Neuronal stem cell (in vitro differentiated cells): ENCODE measurements around the gene NRIP1.

Source experiments
- DNase-seq: peaks from one replicate; pipeline ENCODE4 v3.0.0-alpha.2; 2013; ENCODE audit warnings: low spot score
- H2AFZ ChIP-seq: one replicate; pipeline ENCODE4 v1.6.1; 2013; ENCODE audit warnings: mild to moderate bottlenecking, low read length, inconsistent platforms
- H2AK5ac ChIP-seq: 2 replicates; pipeline ENCODE4 v1.6.1; 2013; ENCODE audit warnings: low read depth, mild to moderate bottlenecking, inconsistent platforms, low read length, moderate library complexity, mixed read lengths
- H2BK120ac ChIP-seq: 2 replicates; pipeline ENCODE4 v1.6.1; 2013; ENCODE audit warnings: low read depth, mild to moderate bottlenecking, inconsistent platforms, low read length, moderate library complexity, mixed read lengths
- H2BK12ac ChIP-seq: one replicate; pipeline ENCODE4 v1.6.1; 2013; ENCODE audit warnings: low read length, inconsistent platforms
- H2BK15ac ChIP-seq: 2 replicates; pipeline ENCODE4 v1.6.1; 2013; ENCODE audit warnings: mild to moderate bottlenecking, low read length, inconsistent platforms, mixed read lengths
- H2BK5ac ChIP-seq: one replicate; pipeline ENCODE4 v1.6.1; 2013; ENCODE audit warnings: inconsistent platforms, mild to moderate bottlenecking, low read length, moderate library complexity
- H3K14ac ChIP-seq: one replicate; pipeline ENCODE4 v1.6.1; 2013; ENCODE audit warnings: low read length, inconsistent platforms
- H3K18ac ChIP-seq: 2 replicates; pipeline ENCODE4 v1.6.1; 2013; ENCODE audit warnings: low read length, inconsistent platforms
- H3K23ac ChIP-seq: 2 replicates; pipeline ENCODE4 v1.6.1; 2013; ENCODE audit warnings: low read depth, mild to moderate bottlenecking, mixed read lengths, low read length, inconsistent platforms; ENCODE audit not compliant: poor library complexity
- H3K27ac ChIP-seq: replicated peaks from 3 replicates; pipeline ENCODE4 v1.5.1; 2013; ENCODE audit warnings: low read length, inconsistent platforms
- H3K27me3 ChIP-seq, 3 experiments: 2 replicates each; pipeline ENCODE4 v1.6.1; 2013; ENCODE audit warnings: low read length in 3 of 3, mild to moderate bottlenecking in 2 of 3, inconsistent platforms in 1 of 3, low read depth in 1 of 3, mixed read lengths in 1 of 3, moderate library complexity in 1 of 3; ENCODE audit not compliant: control insufficient read depth in 3 of 3, insufficient read depth in 3 of 3
- H3K36me3 ChIP-seq, 2 donors: replicated peaks in 1 of 2; 2 replicates each; pipeline ENCODE4 v1.6.1; 2013; ENCODE audit warnings: low read length in 2 of 2; ENCODE audit not compliant: control insufficient read depth in 2 of 2, insufficient read depth in 2 of 2
- H3K4ac ChIP-seq: 2 replicates; pipeline ENCODE4 v1.6.1; 2013; ENCODE audit warnings: inconsistent platforms, mild to moderate bottlenecking, low read length, moderate library complexity
- H3K4me1 ChIP-seq, 2 donors: 1 replicate in 1 of 2; 2 replicates in 1 of 2; pipeline ENCODE4 v1.6.1; 2013; ENCODE audit warnings: low read length in 2 of 2, low read depth in 1 of 2; ENCODE audit not compliant: control insufficient read depth in 2 of 2, insufficient read depth in 1 of 2
- H3K4me2 ChIP-seq: one replicate; pipeline ENCODE4 v1.6.1; 2013; ENCODE audit warnings: mild to moderate bottlenecking, low read length, inconsistent platforms; ENCODE audit not compliant: insufficient read depth, poor library complexity, severe bottlenecking
- H3K4me3 ChIP-seq, 2 donors: 2 replicates each; pipeline ENCODE4 v1.5.1; 2013; ENCODE audit warnings: low read length in 2 of 2, mild to moderate bottlenecking in 2 of 2, inconsistent platforms in 1 of 2, moderate library complexity in 1 of 2
- H3K79me1 ChIP-seq: one replicate; pipeline ENCODE4 v1.6.1; 2013; ENCODE audit warnings: low read depth, mild to moderate bottlenecking, inconsistent platforms, low read length, moderate library complexity
- H3K9ac ChIP-seq: one replicate; pipeline ENCODE4 v1.6.1; 2013; ENCODE audit warnings: mild to moderate bottlenecking, low read depth, low read length, inconsistent platforms; ENCODE audit not compliant: poor library complexity
- H3K9me3 ChIP-seq, 2 donors: replicated peaks in 1 of 2; 2 replicates each; pipeline versions ENCODE3 to v1.6.1; 2013; ENCODE audit warnings: low read length in 2 of 2, mild to moderate bottlenecking in 2 of 2, inconsistent platforms in 1 of 2, low read depth in 1 of 2, mixed read lengths in 1 of 2, moderate library complexity in 1 of 2; ENCODE audit not compliant: control insufficient read depth in 2 of 2, insufficient read depth in 1 of 2
- H4K8ac ChIP-seq: one replicate; pipeline ENCODE4 v1.6.1; 2013; ENCODE audit warnings: low read depth, mild to moderate bottlenecking, inconsistent platforms, low read length, moderate library complexity
- H4K91ac ChIP-seq: one replicate; pipeline ENCODE4 v1.6.1; 2013; ENCODE audit warnings: low read length, low read depth, mild to moderate bottlenecking, inconsistent platforms; ENCODE audit not compliant: poor library complexity
- WGBS, 2 donors: extraction: QIAGEN DNeasy Blood & Tissue Kit; methylation state at CpG; one replicate each; pipeline ENCODE4 v1.1.7; 2013; ENCODE audit warnings: missing lambda C conversion rate in 2 of 2, mixed read lengths in 1 of 2; ENCODE audit not compliant: insufficient read length in 2 of 2, insufficient replicate concordance in 1 of 2; ENCODE audit errors: extremely low coverage in 2 of 2; 5-methylcytosine and 5-hydroxymethylcytosine counted together

NRIP1 gene

GRCh38 chr21:15096146-15096545, 31.3 kb upstream of the NRIP1 start:
- no peak overlapping the region for H4K91ac ChIP-seq
- no peaks in the 10 kb centered on the region for H3K27me3 ChIP-seq
- H4K8ac ChIP-seq, result no peak overlapping the region
- H3K18ac ChIP-seq, result no peak overlapping the region
- no peak overlapping the region for H3K4me3 ChIP-seq
- H3K79me1 ChIP-seq, result no peaks in the 10 kb centered on the region
- H2BK5ac ChIP-seq, result no peak overlapping the region
- no peak overlapping the region for H2AFZ ChIP-seq
- WGBS, 2 donors, result no CpG with 5 or more reads among the region's 1 CpG
- no peaks in the 10 kb centered on the region for H3K9me3 ChIP-seq
- no peak overlapping the region for H2BK15ac ChIP-seq
- no peak overlapping the region for H2BK120ac ChIP-seq
- DNase-seq, result no peak
- no peak overlapping the region for H3K9ac ChIP-seq
- H2AK5ac ChIP-seq, result no peak overlapping the region
- no peak overlapping the region for H2BK12ac ChIP-seq
- no peaks in the 10 kb centered on the region for H3K36me3 ChIP-seq
- H3K27ac ChIP-seq, result no peak overlapping the region
- no peak overlapping the region for H3K4me2 ChIP-seq
- H3K23ac ChIP-seq, result no peak overlapping the region
- no peak overlapping the region for H3K14ac ChIP-seq
- H3K4ac ChIP-seq, result no peak overlapping the region
- H3K4me1 ChIP-seq, result peaks cover 0 to 7% of the 10 kb centered on the region in 2 donors

DNA sequence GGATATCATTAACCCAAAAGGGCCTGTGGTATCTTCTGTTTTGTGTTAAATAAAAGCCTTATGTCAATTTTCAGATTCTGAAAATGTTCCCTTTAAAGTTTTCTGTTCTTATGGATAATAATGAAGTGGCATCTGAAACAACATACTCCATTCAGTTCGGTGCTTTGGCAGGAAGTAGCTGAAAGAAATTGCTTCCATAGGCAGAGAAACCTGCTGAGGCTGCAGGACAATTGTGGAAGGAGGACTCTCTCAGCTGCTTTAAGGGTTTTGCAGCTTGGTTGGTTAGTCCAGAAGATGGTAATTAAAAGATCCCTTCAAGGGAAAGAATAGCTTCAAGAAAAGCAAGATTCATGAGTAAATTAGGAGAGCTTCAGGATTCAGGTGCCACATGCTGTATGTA, 30.5 kb upstream of the NRIP1 start:
- Histone ChIP-seq H3K79me1 (no peaks in the 10 kb centered on the region), H2AK5ac (no peak overlapping the region), H3K4me1 (peaks cover 0 to 7% of the 10 kb centered on the region in 2 donors), H2BK120ac (no peak overlapping the region), H3K9me3 (no peaks in the 10 kb centered on the region), H3K4ac (no peak overlapping the region), H4K91ac (no peak overlapping the region), H3K4me2 (no peak overlapping the region), H3K27me3 (no peaks in the 10 kb centered on the region), H3K9ac (no peak overlapping the region), H4K8ac (no peak overlapping the region), H3K23ac (no peak overlapping the region), H2AFZ (peak overlapping the region; percentile 66), H2BK5ac (no peak overlapping the region), H3K14ac (no peak overlapping the region), H3K27ac (no peak overlapping the region), H3K18ac (no peak overlapping the region), H3K36me3 (no peaks in the 10 kb centered on the region), H2BK12ac (no peak overlapping the region), H3K4me3 (no peak overlapping the region), H2BK15ac (no peak overlapping the region)
- WGBS, 2 donors, result no CpG with 5 or more reads among the region's 1 CpG
- DNase-seq, result no peak

- Histone ChIP-seq H2BK12ac (no peak overlapping the region), H4K91ac (no peak overlapping the region), H2BK15ac (no peak overlapping the region), H3K4me1 (peaks cover 0 to 7% of the 10 kb centered on the region in 2 donors), H3K4me2 (no peak overlapping the region), H3K4me3 (no peak overlapping the region), H3K4ac (no peak overlapping the region), H3K14ac (no peak overlapping the region), H3K79me1 (no peaks in the 10 kb centered on the region), H3K9me3 (no peaks in the 10 kb centered on the region), H2AFZ (peak overlapping the region; percentile 66), H2AK5ac (no peak overlapping the region), H3K27ac (no peak overlapping the region), H2BK5ac (no peak overlapping the region), H3K36me3 (no peaks in the 10 kb centered on the region), H2BK120ac (no peak overlapping the region), H4K8ac (no peak overlapping the region), H3K23ac (no peak overlapping the region), H3K18ac (no peak overlapping the region), H3K9ac (no peak overlapping the region), H3K27me3 (no peaks in the 10 kb centered on the region)
- DNase-seq, result no peak
- WGBS, 2 donors, result no CpG with 5 or more reads among the region's 4 CpGs
These were observed 29.9 kb upstream of the NRIP1 start for GRCh38 chr21:15094706-15095105.

DNA sequence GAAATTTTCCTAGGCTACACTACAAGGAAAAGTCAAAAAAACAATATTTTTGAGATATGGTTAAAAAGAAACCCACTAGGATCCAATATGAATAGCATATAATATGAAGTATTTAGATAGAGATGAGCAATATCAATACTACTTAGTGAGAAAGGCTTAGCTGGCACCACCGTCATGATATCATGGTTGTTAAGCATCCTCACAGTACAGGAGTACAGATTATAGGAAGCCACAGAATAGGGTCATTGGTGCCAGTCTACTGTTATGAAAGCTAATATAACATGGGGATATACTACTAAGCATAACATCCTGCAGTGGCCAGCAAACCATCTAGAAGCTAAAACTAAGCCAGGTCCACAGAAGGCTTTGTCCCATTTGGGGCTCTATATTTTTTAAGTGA, 28.4 kb upstream of the NRIP1 start:
- H3K4me2 ChIP-seq, result no peak overlapping the region
- no peaks in the 10 kb centered on the region for H3K27me3 ChIP-seq
- H3K27ac ChIP-seq, result no peak overlapping the region
- H3K4ac ChIP-seq, result no peak overlapping the region
- H3K9ac ChIP-seq, result no peak overlapping the region
- peaks cover 0 to 7% of the 10 kb centered on the region in 2 donors for H3K4me1 ChIP-seq
- H3K23ac ChIP-seq, result no peak overlapping the region
- H2BK12ac ChIP-seq, result no peak overlapping the region
- H2AK5ac ChIP-seq, result no peak overlapping the region
- H3K79me1 ChIP-seq, result no peaks in the 10 kb centered on the region
- DNase-seq, result no peak
- H3K4me3 ChIP-seq, result no peak overlapping the region
- no peaks in the 10 kb centered on the region for H3K9me3 ChIP-seq
- WGBS, 2 donors, result no CpG with 5 or more reads among the region's 1 CpG
- H3K36me3 ChIP-seq, result no peaks in the 10 kb centered on the region
- H4K91ac ChIP-seq, result no peak overlapping the region
- H3K14ac ChIP-seq, result no peak overlapping the region
- no peak overlapping the region for H3K18ac ChIP-seq
- H2BK120ac ChIP-seq, result no peak overlapping the region
- no peak overlapping the region for H2BK5ac ChIP-seq
- no peak overlapping the region for H2AFZ ChIP-seq
- no peak overlapping the region for H2BK15ac ChIP-seq
- no peak overlapping the region for H4K8ac ChIP-seq
